Immature natural killer cell (primary cell): ENCODE data around the gene DSCAML1. TPM values are rescaled to one million over a fixed set of nuclear protein-coding genes. Genes with fewer than 3 reads are reported as not detected.

ENCODE experiments used
- DNase-seq, 3 donors: peaks; one replicate each; pipeline ENCODE4 v3.0.0; 2022; ENCODE audit warnings: mixed read lengths in 1 of 3
- H3K27ac Mint-ChIP-seq, 6 donors: one replicate each; pipeline ENCODE4 v1.8.0; 2020; ENCODE audit warnings: mixed read lengths in 6 of 6, mild to moderate bottlenecking in 5 of 6, inconsistent platforms in 4 of 6, moderate library complexity in 3 of 6
- H3K27me3 Mint-ChIP-seq, 3 donors: one replicate each; pipeline ENCODE4 v1.8.0; 2020 to 2021; ENCODE audit warnings: low read depth in 3 of 3, mild to moderate bottlenecking in 3 of 3, mixed read lengths in 3 of 3, moderate library complexity in 3 of 3, inconsistent platforms in 1 of 3
- H3K36me3 Mint-ChIP-seq, 3 donors: one replicate each; pipeline ENCODE4 v1.8.0; 2020; ENCODE audit warnings: mixed read lengths in 3 of 3, inconsistent platforms in 2 of 3, mild to moderate bottlenecking in 2 of 3
- H3K4me1 Mint-ChIP-seq, 2 donors: one replicate each; pipeline ENCODE4 v1.8.0; 2020; ENCODE audit warnings: inconsistent platforms in 2 of 2, mild to moderate bottlenecking in 2 of 2, mixed read lengths in 2 of 2, moderate library complexity in 1 of 2
- H3K4me3 Mint-ChIP-seq, 5 donors: one replicate each; pipeline ENCODE4 v1.8.0; 2020; ENCODE audit warnings: mild to moderate bottlenecking in 5 of 5, mixed read lengths in 5 of 5, inconsistent platforms in 3 of 5, moderate library complexity in 3 of 5
- H3K9me3 Mint-ChIP-seq, 6 donors: one replicate each; pipeline ENCODE4 v1.8.0; 2020; ENCODE audit warnings: mild to moderate bottlenecking in 6 of 6, mixed read lengths in 6 of 6, inconsistent platforms in 4 of 6, moderate library complexity in 3 of 6
- polyA plus RNA-seq, 3 donors: library from polyadenylated mRNA; unstranded; fragments of 300-500 nt; fragmentation: Illumina TruSeq; gene quantifications; one replicate each; pipeline ENCODE4 v1.2.3, GENCODE V29; 2021

Gene DSCAML1
- polyA plus RNA-seq, 3 donors from 2014 or later, result not detected

DNA sequence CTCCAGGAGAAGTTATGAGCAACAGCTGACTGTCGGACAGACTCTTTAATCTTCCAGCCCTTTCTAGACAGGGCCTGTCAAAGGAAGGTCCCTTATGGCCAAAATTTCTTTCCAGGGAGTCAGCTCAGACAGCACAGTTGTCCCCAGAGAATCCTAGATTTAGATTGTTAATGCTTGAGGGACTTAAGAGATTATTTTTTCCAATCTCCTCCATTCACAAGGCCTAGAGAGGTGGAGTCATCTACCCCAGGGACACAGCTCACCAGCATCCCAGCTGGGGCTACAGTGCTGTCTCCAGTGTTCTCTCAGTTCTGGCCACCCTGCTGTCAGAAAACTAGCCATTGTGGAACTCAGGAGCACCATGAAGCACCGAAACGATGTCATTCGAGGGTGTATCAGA lies 7.8 kb downstream of the DSCAML1 start:
- no peak for DNase-seq
- H3K27ac Mint-ChIP-seq, result no peak overlapping the region
- no peaks in the 10 kb centered on the region for H3K36me3 Mint-ChIP-seq
- H3K4me1 Mint-ChIP-seq, result no peaks in the 10 kb centered on the region
- no peak overlapping the region for H3K4me3 Mint-ChIP-seq
- no peaks in the 10 kb centered on the region for H3K9me3 Mint-ChIP-seq
- peaks cover 2 to 28% (median 16%) of the 10 kb centered on the region in 3 donors for H3K27me3 Mint-ChIP-seq

DNA sequence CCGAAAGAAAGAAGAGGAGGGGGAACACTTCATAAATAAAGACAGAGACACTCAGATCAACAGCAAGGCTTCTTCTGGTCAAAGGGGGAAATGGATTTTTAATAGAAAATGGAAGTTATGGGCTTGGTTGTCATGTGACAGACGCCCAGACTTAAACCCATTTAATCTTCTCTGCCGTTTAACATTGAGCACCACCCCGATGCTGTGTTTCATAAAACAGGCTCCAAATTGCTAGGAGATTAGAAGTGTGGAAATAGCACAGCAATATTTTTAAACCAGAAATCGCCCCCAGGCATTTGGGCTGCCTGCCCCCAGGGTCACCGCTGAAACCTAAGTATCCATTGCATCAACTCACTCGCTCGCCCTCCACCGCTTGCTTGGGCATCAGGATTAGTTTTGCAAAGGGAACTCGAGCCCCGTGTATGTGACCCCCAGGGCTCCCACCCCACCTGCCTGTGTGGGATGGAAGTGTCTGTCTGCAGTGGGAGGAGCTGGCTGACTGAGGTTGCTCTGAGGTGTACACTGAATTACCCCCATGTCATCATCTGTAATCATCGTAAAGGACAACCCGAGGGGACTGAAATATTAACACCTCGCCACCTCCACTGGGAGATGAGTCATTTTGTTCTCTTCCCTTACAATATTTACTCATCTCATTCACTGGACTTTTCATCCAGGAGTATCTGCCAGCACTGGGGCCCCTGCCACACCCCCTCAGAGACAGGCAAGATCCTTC lies 10.7 kb downstream of the DSCAML1 start:
- no peaks in the 10 kb centered on the region for H3K9me3 Mint-ChIP-seq
- no peak overlapping the region for H3K4me3 Mint-ChIP-seq
- H3K27ac Mint-ChIP-seq, result no peak overlapping the region
- no peak for DNase-seq
- H3K4me1 Mint-ChIP-seq, result no peaks in the 10 kb centered on the region
- no peaks in the 10 kb centered on the region for H3K36me3 Mint-ChIP-seq
- H3K27me3 Mint-ChIP-seq, result peaks cover 4 to 23% (median 15%) of the 10 kb centered on the region in 3 donors

DNA sequence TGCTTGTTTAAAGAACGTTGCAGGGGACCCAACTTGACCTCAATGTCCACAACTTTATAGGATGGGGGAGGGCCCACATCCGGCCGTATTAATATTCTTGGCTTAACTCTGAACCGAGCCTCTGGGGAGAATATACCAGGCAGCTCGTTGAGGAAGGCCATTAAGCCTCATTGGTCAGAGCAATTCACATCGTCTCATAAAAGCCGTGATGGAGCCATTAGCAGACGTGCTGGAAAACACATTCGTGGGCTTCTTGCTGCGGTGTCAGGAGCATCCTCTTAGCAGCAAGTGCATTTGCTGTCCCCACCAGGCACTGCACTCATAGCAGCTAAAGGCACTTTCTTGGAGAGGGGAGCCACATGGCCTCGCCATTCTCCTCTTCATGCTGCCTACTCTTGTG lies 14.9 kb downstream of the DSCAML1 start:
- no peaks in the 10 kb centered on the region for H3K9me3 Mint-ChIP-seq
- DNase-seq, result no peak
- H3K4me3 Mint-ChIP-seq, result no peak overlapping the region
- peaks cover 6 to 22% (median 11%) of the 10 kb centered on the region in 3 donors for H3K27me3 Mint-ChIP-seq
- H3K27ac Mint-ChIP-seq, result no peak overlapping the region
- no peaks in the 10 kb centered on the region for H3K4me1 Mint-ChIP-seq
- H3K36me3 Mint-ChIP-seq, result no peaks in the 10 kb centered on the region

DNA sequence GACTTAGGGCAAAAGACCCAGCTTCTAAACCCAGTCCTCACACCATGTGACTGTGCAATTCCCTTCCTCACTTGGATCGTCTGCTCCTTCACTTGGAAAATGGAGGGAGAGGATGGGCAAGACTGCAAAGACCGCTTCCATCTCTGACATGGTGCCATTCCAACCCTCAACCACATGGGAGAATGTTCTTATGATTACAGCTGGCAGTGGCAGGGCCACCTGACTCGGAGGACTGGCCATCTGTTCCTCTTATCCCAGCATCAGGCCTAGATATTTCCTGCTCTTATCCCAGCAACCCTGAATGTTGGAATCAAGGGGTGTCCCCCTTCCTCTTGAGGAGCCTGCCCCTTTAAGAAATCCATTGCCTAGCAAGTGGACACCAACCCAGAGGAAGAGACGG lies 15.4 kb downstream of the DSCAML1 start:
- Mint-ChIP-seq H3K4me3 (no peak overlapping the region), H3K27me3 (peaks cover 6 to 25% (median 11%) of the 10 kb centered on the region in 3 donors), H3K4me1 (no peaks in the 10 kb centered on the region), H3K9me3 (no peaks in the 10 kb centered on the region), H3K27ac (no peak overlapping the region), H3K36me3 (no peaks in the 10 kb centered on the region)
- no peak for DNase-seq

DNA sequence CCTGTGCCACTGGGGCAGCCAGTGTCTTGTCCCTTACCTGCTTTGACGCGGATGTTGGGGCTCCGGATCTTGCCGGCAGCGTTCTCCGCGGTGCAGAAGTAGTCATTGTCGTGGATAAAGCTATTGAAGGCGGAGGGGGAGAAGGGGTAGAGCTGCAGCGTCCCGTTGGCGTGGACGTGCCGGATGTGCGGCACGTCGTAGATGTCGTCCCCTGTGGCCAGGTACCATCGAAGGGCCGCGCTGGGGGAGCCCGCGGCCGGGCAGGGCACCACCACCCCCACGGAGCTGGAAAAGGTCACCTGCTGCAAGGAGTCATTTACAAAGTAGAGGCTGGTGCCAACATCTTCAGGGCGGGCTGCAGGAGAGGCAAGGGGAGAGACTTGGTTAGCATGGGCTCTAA lies 16.6 kb downstream of the DSCAML1 start:
- no peak for DNase-seq
- Mint-ChIP-seq H3K4me3 (no peak overlapping the region), H3K27me3 (peaks cover 6 to 19% (median 10%) of the 10 kb centered on the region in 3 donors), H3K4me1 (no peaks in the 10 kb centered on the region), H3K9me3 (no peaks in the 10 kb centered on the region), H3K27ac (no peak overlapping the region), H3K36me3 (no peaks in the 10 kb centered on the region)

DNA sequence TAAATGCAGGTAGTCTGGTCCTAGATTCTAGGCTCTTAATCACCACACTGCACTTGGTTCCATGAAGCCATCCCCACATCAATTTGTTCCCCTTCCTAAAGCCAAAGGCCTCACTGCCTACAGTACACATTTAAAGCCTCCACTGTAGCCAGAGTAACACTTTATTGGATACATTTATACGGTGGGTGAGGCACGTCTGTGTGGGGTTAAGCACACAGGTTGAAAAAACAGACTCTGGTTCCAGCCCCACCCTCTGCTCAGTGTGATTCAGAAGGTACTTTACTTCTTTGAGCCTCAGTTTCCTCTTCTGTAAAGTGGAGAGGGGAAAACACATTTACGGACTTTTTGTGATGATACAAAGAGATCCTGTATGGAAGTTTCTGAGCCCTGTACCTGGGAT lies 22.5 kb downstream of the DSCAML1 start:
- Mint-ChIP-seq H3K27ac (no peak overlapping the region), H3K36me3 (no peaks in the 10 kb centered on the region), H3K4me3 (no peak overlapping the region), H3K27me3 (peaks cover 0 to 12% (median 6%) of the 10 kb centered on the region in 3 donors), H3K9me3 (no peaks in the 10 kb centered on the region), H3K4me1 (no peaks in the 10 kb centered on the region)
- DNase-seq, result no peak

DNA sequence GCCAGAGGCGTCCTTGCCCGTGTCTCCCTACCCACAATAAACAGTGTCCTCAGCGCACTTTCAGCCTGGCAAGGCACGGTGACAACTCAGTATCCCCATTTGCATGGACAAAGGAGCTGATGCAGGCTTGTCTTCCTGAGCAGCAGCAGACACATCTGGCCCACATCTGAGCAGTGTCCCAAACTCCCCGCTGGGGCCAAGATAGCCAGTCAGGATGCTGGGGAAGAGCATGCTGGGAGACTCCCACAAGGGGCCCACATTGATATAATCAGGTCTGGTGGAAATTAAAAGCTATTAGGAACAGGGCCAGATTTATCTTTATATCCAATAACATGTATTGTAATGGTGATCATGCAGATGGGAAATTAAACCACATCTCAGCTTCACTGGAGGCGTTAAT lies 24.7 kb downstream of the DSCAML1 start:
- H3K27ac Mint-ChIP-seq, result no peak overlapping the region
- no peak overlapping the region for H3K4me3 Mint-ChIP-seq
- no peaks in the 10 kb centered on the region for H3K9me3 Mint-ChIP-seq
- no peaks in the 10 kb centered on the region for H3K4me1 Mint-ChIP-seq
- H3K27me3 Mint-ChIP-seq, result peaks cover 1 to 12% (median 4%) of the 10 kb centered on the region in 3 donors
- no peaks in the 10 kb centered on the region for H3K36me3 Mint-ChIP-seq
- no peak for DNase-seq

DNA sequence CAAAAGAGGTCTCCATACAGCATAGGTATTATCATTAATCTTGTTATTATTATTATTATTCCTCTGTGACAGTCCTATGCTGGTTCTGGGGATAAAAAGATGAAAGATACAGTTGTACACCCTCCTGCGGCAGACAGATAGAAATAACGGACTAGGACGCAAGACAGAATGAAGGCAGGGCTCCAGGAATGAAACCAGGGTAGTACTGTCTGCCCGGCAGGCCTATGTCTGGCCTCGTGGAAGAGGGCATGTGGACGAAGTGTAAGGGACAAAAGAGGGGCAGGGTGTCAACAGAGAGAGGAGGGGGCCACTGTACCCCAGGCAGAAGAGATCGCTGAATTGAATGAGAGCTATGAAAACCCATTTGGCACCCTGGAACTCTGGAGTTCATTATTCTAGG lies 25.2 kb downstream of the DSCAML1 start:
- H3K9me3 Mint-ChIP-seq, result no peaks in the 10 kb centered on the region
- no peak overlapping the region for H3K27ac Mint-ChIP-seq
- no peaks in the 10 kb centered on the region for H3K4me1 Mint-ChIP-seq
- H3K4me3 Mint-ChIP-seq, result no peak overlapping the region
- H3K27me3 Mint-ChIP-seq, result peaks cover 3 to 12% (median 4%) of the 10 kb centered on the region in 3 donors
- no peaks in the 10 kb centered on the region for H3K36me3 Mint-ChIP-seq
- no peak for DNase-seq

DNA sequence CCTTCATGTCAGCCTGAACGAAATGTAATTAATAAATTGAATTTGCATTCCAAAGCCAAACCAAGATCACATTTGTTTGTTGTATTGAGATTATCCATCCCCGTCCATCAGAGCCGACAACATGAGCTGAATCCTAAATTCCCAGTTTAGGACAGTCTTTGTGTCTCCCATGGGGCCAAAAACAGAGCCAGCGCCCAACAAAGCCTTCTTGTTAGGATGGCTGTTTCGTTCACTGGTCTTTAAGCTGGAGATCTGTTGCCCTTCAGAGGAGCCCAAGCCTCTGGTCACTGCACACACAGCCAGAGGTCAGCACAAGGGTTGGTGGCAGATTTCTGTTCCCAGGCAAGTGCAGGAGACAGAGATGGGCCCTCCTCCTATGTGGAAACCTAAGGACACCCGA lies 25.8 kb downstream of the DSCAML1 start:
- no peak for DNase-seq
- peaks cover 3 to 13% (median 4%) of the 10 kb centered on the region in 3 donors for H3K27me3 Mint-ChIP-seq
- H3K27ac Mint-ChIP-seq, result no peak overlapping the region
- H3K4me3 Mint-ChIP-seq, result no peak overlapping the region
- H3K36me3 Mint-ChIP-seq, result no peaks in the 10 kb centered on the region
- no peaks in the 10 kb centered on the region for H3K9me3 Mint-ChIP-seq
- no peaks in the 10 kb centered on the region for H3K4me1 Mint-ChIP-seq

DNA sequence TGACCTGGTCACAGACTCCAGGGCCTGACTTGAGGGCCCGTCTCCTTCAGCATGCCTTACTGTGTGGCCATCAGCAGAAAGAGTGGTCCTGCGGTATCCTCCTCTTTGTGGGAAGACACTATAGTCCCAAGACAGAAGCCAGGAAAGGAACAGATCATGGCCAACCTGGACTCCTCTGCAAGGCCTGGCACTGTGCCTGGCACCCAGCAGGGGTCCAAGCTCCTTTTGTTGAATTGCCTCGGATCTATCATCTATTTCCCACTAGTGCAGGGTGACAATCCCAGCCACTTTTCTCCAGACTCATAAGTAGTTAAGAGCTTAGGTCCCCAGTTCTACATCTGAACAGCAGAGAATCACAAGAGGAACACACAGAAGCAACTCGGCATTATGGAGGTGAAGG lies 27.0 kb downstream of the DSCAML1 start:
- no peak overlapping the region for H3K27ac Mint-ChIP-seq
- no peak overlapping the region for H3K4me3 Mint-ChIP-seq
- H3K9me3 Mint-ChIP-seq, result no peaks in the 10 kb centered on the region
- peaks cover 4 to 11% (median 5%) of the 10 kb centered on the region in 3 donors for H3K27me3 Mint-ChIP-seq
- H3K36me3 Mint-ChIP-seq, result no peaks in the 10 kb centered on the region
- DNase-seq, result no peak
- no peaks in the 10 kb centered on the region for H3K4me1 Mint-ChIP-seq

DNA sequence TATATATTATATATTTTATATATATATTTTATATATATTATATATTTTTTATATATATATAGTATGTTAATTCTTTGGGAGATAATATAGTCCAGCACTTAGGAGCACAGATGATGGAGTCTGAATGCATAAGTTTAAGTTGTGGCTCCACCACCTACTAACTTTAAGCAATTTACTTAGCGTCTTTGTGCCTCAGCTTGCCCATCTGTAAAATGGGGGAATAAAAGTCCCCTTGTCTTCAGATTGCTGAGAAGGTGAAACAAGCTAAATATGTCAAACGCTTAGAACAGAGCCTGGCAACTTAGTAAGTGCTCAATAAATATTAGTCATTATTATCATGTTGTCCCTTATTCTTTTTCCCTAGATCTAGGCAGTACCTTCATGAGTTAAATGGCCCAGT lies 27.5 kb downstream of the DSCAML1 start:
- DNase-seq, result no peak
- no peaks in the 10 kb centered on the region for H3K9me3 Mint-ChIP-seq
- no peak overlapping the region for H3K27ac Mint-ChIP-seq
- H3K4me3 Mint-ChIP-seq, result no peak overlapping the region
- H3K4me1 Mint-ChIP-seq, result no peaks in the 10 kb centered on the region
- H3K36me3 Mint-ChIP-seq, result no peaks in the 10 kb centered on the region
- peaks cover 4 to 11% (median 5%) of the 10 kb centered on the region in 3 donors for H3K27me3 Mint-ChIP-seq

DNA sequence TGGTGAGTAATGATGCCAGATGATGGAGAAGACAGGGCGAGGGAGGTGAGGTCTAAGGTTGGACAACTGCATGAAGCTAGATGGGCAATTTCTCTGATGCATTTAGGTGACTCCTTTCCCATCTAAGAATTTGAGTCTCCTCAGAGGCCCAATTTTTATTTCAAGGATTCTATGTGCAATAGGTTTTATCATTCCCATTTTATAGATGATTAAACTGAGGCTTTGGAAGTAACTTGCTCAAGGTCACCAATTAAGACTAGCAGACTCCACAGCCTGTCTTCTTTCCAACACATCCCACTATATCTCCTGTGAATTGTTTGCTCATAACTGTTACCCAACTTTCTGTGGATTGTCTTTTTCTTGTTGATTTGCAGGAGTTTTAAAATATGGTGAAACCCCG lies 28.5 kb downstream of the DSCAML1 start:
- Mint-ChIP-seq H3K27me3 (peaks cover 4 to 8% (median 5%) of the 10 kb centered on the region in 3 donors), H3K4me1 (no peaks in the 10 kb centered on the region), H3K36me3 (no peaks in the 10 kb centered on the region), H3K9me3 (no peaks in the 10 kb centered on the region), H3K27ac (no peak overlapping the region), H3K4me3 (no peak overlapping the region)
- DNase-seq, result no peak

DNA sequence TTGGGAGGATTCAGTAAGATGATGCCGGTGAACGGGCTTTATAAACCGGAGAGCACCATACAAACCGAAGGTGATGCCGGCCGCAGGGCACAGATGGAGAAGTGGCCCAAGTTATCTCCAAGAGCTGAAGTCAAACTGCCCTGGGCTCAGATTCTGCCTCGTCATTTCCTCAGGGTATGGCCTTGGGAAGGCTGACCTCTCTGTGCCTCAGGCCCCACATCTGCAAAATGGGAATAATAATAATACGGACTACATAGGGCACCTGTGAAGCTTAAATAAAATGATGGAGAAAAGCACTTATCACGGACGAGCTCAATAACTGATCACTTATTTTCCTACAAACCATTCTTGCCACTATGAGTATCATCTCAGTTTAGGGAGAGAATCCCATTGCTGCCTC lies 29.9 kb downstream of the DSCAML1 start:
- peaks cover 4 to 8% (median 6%) of the 10 kb centered on the region in 3 donors for H3K27me3 Mint-ChIP-seq
- no peak for DNase-seq
- H3K27ac Mint-ChIP-seq, result no peak overlapping the region
- no peaks in the 10 kb centered on the region for H3K9me3 Mint-ChIP-seq
- H3K4me3 Mint-ChIP-seq, result no peak overlapping the region
- H3K36me3 Mint-ChIP-seq, result no peaks in the 10 kb centered on the region
- no peaks in the 10 kb centered on the region for H3K4me1 Mint-ChIP-seq

DNA sequence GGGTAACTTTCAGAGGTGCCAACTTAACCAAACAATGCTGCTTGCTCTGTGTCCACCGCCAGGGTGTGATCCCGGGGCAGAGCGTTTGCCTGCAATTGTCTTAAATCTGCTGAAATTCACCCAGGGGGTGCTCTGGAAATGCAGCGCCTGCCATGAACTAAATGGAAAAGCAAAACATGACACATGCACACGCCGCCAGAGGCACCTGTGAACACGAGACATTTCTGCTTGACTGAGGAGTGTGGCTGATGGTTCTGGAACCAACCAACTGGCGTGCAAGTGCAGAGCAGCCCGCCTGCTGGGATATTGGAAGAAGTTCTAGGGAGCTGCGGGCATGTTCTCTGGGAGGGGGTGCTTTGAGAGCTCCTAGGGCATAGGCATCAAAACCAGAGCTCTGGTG lies 30.4 kb downstream of the DSCAML1 start:
- Mint-ChIP-seq H3K27me3 (peaks cover 4 to 8% (median 6%) of the 10 kb centered on the region in 3 donors), H3K4me3 (no peak overlapping the region), H3K4me1 (no peaks in the 10 kb centered on the region), H3K9me3 (no peaks in the 10 kb centered on the region), H3K36me3 (no peaks in the 10 kb centered on the region), H3K27ac (no peak overlapping the region)
- DNase-seq, result no peak

DNA sequence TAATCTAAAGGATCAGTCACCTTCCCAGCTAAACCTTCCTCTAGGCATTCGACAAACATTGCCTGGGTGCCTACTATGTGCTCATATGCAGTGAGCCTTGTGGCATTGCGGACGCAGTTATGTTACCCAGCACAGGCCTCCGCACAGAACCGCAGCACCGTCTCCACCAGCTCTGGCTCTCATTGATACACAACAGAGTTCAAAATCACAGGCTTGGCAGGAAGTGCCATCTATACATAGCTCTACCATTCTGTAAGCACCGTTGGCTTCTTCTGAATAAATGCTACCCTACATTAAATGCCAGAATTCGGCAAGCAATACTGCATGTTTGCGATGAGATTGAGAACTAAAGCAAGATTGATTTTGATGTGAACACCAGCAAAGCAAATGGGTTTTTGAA lies 31.0 kb downstream of the DSCAML1 start:
- H3K36me3 Mint-ChIP-seq, result no peaks in the 10 kb centered on the region
- peaks cover 6 to 8% (median 6%) of the 10 kb centered on the region in 3 donors for H3K27me3 Mint-ChIP-seq
- H3K27ac Mint-ChIP-seq, result no peak overlapping the region
- no peak for DNase-seq
- no peak overlapping the region for H3K4me3 Mint-ChIP-seq
- no peaks in the 10 kb centered on the region for H3K9me3 Mint-ChIP-seq
- no peaks in the 10 kb centered on the region for H3K4me1 Mint-ChIP-seq
